ENCODE results near the gene PLXNC1.

PLXNC1 gene

GRCh38 chr12:94265539-94265938 lies 117.2 kb downstream of the PLXNC1 start:
- H3K9me2 ChIP-seq (replicated peaks; ENCODE audit: insufficient read depth, low read length), result no peaks in the 10 kb centered on the region
- TF ChIP-seq CTCF (IDR thresholded peaks at IDR 0.05; ENCODE audit: low read length) (no peak), EZH2 (optimal IDR thresholded peaks at IDR 0.05; ENCODE audit: low read depth, low read length) (no peak), EZH2phosphoT487 (IDR thresholded peaks at IDR 0.05; ENCODE audit: low read length) (no peak)
- no peak overlapping the region for H3K4me3 ChIP-seq (ENCODE audit: low read length)
- H3K36me3 ChIP-seq (replicated peaks; ENCODE audit: insufficient read depth, low read length), result peaks cover 35% of the 10 kb centered on the region
- H3K4me2 ChIP-seq (ENCODE audit: low read depth, low read length), result no peak overlapping the region
- H3K4me1 ChIP-seq (ENCODE audit: low read length), result peaks cover 14% of the 10 kb centered on the region
- H3K79me2 ChIP-seq (ENCODE audit: low read length), result peaks cover 31% of the 10 kb centered on the region
- no peak overlapping the region for H3K9ac ChIP-seq (ENCODE audit: low read length)
- no peak overlapping the region for H2AFZ ChIP-seq (ENCODE audit: low read length)
- H3K27me3 ChIP-seq (replicated peaks; ENCODE audit: insufficient read depth, low read length), result no peaks in the 10 kb centered on the region
- peaks cover 6% of the 10 kb centered on the region; the same call in 1 of the 2 replicates for H3F3A ChIP-seq (ENCODE audit: insufficient read depth, low read length)
- no peaks in the 10 kb centered on the region for H3K9me3 ChIP-seq (replicated peaks; ENCODE audit: insufficient read depth, low read length)
- peaks cover 5% of the 10 kb centered on the region; the same call in 1 of the 2 replicates for H4K20me1 ChIP-seq (ENCODE audit: insufficient read depth, low read length)
- DNase-seq, result no peak
- H3K27ac ChIP-seq (ENCODE audit: low read length), result no peak overlapping the region

DNA sequence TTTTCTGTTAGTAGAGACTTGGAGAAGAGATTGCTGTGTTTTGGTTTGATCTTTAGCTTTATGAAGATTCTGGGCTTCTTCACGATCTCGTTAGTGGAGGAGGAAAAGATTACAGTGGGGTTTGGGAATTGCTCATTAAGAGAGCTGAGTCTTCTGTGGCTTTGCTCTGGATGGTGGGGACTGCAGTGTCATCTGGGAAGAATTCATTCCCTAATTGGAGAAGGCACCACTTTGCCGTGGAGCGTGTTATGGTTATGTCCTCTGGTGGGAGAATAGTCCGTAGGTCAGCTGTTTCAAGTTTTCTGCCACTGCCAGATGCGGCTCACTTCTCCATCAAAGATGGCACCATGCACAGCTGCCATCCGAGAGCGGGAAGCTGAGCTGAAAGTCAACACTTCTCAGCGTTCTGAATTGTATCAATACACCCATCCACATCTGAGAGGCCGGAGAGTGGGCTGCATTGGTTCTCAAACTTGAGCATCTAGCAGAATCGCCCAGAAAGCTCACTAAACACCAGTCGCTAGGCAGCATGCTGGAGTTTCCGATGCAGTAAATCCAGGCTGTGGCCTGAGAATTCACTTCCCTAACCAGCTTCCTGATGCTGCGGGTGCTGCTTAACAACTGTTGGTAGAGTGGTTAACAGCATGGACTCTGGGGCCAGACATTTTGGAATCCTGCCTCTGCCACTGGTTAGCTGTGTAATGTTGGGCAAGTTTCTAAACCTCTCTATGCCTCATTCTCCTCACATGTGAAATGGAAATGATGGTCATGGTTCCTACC lies 117.8 kb downstream of the PLXNC1 start:
- Histone ChIP-seq H3K9me2 (replicated peaks; ENCODE audit: insufficient read depth, low read length) (no peaks in the 10 kb centered on the region), H3F3A (ENCODE audit: insufficient read depth, low read length) (peaks cover 8% of the 10 kb centered on the region; the same call in 1 of the 2 replicates), H3K79me2 (ENCODE audit: low read length) (peaks cover 31% of the 10 kb centered on the region), H3K9ac (ENCODE audit: low read length) (no peak overlapping the region), H3K36me3 (replicated peaks; ENCODE audit: insufficient read depth, low read length) (peaks cover 30% of the 10 kb centered on the region), H3K4me1 (ENCODE audit: low read length) (peaks cover 17% of the 10 kb centered on the region), H3K27ac (ENCODE audit: low read length) (no peak overlapping the region), H2AFZ (ENCODE audit: low read length) (no peak overlapping the region), H3K4me2 (ENCODE audit: low read depth, low read length) (no peak overlapping the region), H3K9me3 (replicated peaks; ENCODE audit: insufficient read depth, low read length) (no peaks in the 10 kb centered on the region), H3K27me3 (replicated peaks; ENCODE audit: insufficient read depth, low read length) (no peaks in the 10 kb centered on the region), H4K20me1 (ENCODE audit: insufficient read depth, low read length) (peaks cover 5% of the 10 kb centered on the region; the same call in 1 of the 2 replicates), H3K4me3 (ENCODE audit: low read length) (no peak overlapping the region)
- no peak for TF ChIP-seq EZH2phosphoT487 (IDR thresholded peaks at IDR 0.05; ENCODE audit: low read length)
- no peak for TF ChIP-seq CTCF (IDR thresholded peaks at IDR 0.05; ENCODE audit: low read length)
- no peak for TF ChIP-seq EZH2 (optimal IDR thresholded peaks at IDR 0.05; ENCODE audit: low read depth, low read length)
- no peak for DNase-seq

DNA sequence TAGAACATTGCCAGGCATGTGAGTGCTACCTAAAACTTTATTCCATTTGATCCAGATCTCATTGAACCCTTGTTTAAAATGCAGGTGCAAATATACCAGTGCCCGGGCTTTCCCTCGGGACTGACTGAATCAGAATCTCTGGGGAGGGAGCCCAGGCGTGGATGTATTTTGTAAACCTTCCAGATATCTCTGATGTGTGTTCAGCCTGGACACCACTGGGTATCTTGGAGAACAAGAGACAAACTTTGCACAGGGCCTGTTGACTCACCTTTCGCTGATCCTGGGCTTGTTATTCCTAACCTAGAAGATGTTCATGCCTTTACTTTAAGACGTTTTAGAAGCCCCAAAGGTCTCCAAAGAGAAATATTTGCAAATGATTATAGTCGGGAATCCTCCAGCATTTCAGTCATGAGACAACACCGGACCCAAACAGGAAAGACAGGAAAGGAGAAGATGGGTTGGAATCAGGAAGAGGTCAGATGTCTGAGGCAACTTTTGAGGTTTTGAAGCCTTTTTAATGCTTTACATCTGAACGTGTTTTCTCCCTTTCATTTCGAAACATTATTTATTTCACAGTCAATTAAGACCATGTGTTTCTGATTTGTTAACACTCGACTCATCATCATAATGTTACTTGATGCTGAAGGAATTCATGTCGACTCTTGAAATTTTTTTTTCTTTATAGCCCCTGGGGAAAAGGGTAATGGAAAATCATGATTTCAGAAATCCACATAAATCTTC lies 118.6 kb downstream of the PLXNC1 start:
- peaks cover 33% of the 10 kb centered on the region for H3K79me2 ChIP-seq (ENCODE audit: low read length)
- no peak overlapping the region for H3K9ac ChIP-seq (ENCODE audit: low read length)
- peaks cover 26% of the 10 kb centered on the region for H3K36me3 ChIP-seq (replicated peaks; ENCODE audit: insufficient read depth, low read length)
- no peak overlapping the region for H3K4me2 ChIP-seq (ENCODE audit: low read depth, low read length)
- no peak overlapping the region for H2AFZ ChIP-seq (ENCODE audit: low read length)
- TF ChIP-seq CTCF (IDR thresholded peaks at IDR 0.05; ENCODE audit: low read length) (no peak), EZH2 (optimal IDR thresholded peaks at IDR 0.05; ENCODE audit: low read depth, low read length) (no peak), EZH2phosphoT487 (IDR thresholded peaks at IDR 0.05; ENCODE audit: low read length) (no peak)
- H3K4me3 ChIP-seq (ENCODE audit: low read length), result no peak overlapping the region
- H3K9me2 ChIP-seq (replicated peaks; ENCODE audit: insufficient read depth, low read length), result no peaks in the 10 kb centered on the region
- no peaks in the 10 kb centered on the region for H3K27me3 ChIP-seq (replicated peaks; ENCODE audit: insufficient read depth, low read length)
- H3K9me3 ChIP-seq (replicated peaks; ENCODE audit: insufficient read depth, low read length), result no peaks in the 10 kb centered on the region
- H4K20me1 ChIP-seq (ENCODE audit: insufficient read depth, low read length), result peaks cover 5% of the 10 kb centered on the region; the same call in 1 of the 2 replicates
- no peak overlapping the region for H3K27ac ChIP-seq (ENCODE audit: low read length)
- H3K4me1 ChIP-seq (ENCODE audit: low read length), result peaks cover 22% of the 10 kb centered on the region
- H3F3A ChIP-seq (ENCODE audit: insufficient read depth, low read length), result peaks cover 10% of the 10 kb centered on the region; the same call in 1 of the 2 replicates
- no peak for DNase-seq

Data from MM.1S (cell line).